ENCODE data around the gene LIMS2. TPM values are rescaled to one million over a fixed set of nuclear protein-coding genes. Genes with fewer than 3 reads are reported as not detected.
A peak's percentile ranks its signal among the peaks of the same experiment; 100 is the strongest.

Gene LIMS2
- total RNA-seq, 1 donor from 2014 or later, result 194 TPM

DNA sequence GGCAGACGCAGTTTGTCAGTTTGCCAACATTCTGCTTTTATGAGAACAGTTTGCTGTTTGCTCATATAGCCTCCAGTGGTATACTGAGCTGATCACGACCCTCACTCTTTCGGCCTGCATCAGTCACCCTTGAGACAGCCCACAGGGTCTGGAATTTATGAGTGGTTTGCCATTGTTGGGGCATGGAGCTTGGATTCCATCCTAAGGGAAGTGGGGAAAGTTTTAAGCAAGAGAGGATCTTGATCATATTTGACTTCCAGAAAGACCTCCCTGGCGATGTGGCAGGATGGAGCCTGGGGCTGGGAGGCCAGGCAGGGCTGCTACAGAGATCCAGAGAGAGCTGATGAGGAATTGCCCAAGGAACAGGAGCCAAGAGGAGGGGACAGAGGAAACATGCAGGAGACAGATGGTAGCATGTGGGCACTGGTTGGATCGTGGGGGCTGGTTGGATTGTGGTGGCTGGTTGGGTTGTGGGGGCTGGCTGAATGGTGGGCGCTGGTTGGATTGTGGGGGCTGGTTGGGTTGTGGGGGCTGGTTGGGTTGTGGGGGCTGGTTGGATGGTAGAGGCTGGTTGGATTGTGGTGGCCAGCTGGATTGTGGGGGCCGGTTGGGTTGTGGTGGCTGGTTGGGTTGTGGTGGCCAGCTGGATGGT is 56.7 kb downstream of the LIMS2 start:
- ATAC-seq (no peak), DNase-seq (ENCODE audit: low spot score) (peak; percentile 12)
- intact Hi-C loops (cut with DNase I), result no loop called here

DNA sequence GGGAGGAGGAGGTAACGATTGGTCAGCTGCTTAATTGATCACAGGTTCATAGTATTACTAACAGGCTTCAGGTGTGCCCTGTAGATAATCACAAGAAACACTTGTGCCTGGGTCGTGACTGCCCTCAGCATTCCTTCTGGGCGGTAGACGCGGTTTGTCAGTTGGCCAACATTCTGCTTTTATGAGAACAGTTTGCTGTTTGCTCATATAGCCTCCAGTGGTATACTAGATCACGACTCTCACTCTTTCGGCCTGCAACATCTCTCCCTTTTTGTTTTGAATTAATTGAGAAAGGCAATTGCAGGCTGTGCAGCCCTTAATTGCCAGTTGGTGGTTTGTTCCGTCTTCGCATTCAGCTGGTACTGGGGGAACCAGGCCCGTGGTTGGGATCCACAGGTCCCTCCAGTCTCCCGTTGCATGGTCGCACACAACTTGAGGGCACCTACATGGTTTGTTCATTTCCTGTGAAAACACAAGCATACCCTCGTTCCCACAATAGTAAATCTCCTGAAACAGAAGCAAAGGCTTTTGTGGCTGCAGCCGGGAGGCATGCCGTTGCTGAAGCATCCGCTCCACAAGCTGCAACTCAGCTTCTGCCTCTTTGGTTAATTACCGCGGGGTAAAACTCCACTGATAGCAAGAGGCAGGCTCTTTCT is 59.7 kb downstream of the LIMS2 start:
- ATAC-seq (no peak), DNase-seq (ENCODE audit: low spot score) (peak; percentile 42)
- intact Hi-C loops (cut with DNase I), result no loop called here

DNA sequence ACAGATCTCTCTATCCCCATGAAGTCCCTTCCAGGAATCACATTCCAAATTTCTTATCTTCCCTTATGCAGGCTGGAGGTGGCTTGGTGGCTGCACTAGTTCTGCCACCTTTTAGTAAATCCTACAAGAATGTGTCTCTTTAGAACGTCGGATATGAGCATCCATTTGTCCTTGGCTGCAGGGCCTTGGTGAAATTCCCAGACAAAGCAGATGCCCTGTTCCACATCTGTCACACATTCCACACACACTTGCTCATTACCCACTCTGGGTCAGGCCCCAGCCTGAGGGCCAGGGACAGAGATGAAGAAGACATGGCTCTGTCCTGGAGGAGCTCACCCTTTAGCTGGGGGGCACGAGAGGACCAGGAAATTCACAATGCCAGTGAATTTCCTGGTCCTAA is 60.6 kb downstream of the LIMS2 start:
- no peak for DNase-seq (ENCODE audit: low spot score)
- no peak for ATAC-seq
- intact Hi-C loops (cut with DNase I), result no loop called here

DNA sequence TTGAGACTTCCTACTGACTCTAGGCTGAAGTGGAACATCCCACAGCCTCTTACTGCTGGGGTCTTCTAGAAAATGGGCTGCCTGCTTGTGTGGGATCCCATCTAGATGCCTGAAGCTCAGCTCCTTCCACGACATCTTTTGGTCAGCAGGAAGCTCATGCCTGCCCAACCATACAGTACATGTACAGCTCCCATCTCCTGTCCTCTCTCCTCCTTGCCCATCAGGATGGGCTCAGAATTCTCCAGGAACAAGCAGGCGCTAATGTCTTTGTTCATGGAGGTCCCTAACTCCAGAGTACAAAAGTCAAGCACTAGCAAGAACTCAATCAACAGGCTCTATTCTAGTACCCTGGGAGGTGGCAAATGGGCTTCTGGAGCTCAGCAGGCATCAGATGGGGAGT is 61.1 kb downstream of the LIMS2 start:
- DNase-seq (ENCODE audit: low spot score), result peak; percentile 9
- no peak for ATAC-seq
- intact Hi-C loops (cut with DNase I), result no loop called here

DNA sequence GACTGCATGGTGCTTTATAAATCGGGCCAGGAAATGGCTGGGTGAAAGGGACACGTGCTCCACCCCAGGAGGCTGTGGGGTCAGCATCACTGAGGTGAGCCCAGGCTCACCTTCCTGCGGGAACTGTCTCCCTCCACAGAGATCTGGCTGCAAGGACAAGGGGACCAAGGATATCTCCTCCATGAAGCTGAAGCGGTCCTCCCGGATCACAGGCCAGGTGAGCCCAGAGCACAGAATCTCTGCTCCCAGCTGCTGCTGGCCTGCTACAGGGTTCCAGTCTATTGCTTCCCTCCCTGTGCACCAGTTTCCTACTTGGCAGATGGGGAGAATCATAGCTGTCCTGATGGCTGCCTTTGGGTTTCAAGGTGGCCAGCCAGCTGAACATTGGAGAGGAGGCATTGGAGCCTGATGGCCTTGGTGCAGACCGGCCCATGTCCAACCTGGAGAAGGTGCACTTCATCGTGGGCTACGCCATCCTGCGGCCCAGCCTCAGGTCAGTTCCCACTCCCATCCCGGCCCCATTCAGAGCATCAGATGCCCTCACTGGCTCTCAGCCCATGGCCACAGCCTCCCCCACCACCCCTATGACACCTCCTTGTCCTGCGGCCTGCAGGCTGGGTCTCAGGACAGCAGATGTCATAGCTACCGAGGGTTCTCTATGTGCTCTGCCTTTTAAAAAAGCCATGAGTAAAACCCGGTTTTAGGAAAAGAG is 63.1 kb downstream of the LIMS2 start:
- ATAC-seq (no peak), DNase-seq (ENCODE audit: low spot score) (peak; percentile 26)
- intact Hi-C loops (cut with DNase I), result no loop called here

DNA sequence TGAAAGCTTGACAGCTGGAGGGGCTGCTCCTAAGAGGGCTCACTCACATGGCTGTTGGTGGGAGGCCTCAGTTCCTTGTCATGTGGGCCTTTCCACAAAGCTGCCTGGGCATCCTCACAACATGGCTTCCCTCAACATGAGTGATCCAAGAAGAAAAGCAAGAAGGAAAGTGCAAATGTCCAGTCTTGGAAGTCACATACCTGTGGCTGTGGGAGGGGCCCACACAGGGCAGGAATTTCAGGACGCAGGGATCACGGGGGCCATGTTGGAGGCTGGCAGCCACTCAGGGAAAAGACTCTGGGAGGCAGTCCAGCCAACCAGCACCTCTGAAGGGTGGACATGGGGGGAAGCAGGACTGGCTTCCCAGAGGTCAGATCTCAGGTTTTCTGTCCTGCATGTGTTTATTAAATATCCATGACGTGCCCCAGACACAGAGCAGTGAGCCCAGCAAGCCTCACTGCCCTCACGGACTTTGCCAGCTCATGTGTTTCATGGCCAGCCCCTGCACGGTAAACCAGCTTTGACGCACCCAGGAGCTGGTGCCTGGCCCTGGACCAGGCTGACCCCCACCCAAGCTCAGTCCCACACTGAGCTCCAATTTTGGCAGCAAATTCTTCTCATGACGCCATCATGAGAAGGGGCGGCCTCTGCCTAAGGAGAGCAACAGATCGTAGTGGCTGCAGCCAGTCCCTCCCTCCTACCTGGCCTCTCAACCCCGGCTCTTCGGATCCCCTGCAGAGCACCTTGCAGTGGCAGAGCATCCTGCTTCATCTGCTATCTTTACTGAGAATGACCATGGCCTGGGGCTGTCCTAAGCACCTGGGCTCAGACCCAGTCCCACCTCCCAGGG is 64.0 kb downstream of the LIMS2 start:
- peak; percentile 35 for DNase-seq (ENCODE audit: low spot score)
- ATAC-seq, result no peak
- intact Hi-C loops (cut with DNase I), result no loop called here

DNA sequence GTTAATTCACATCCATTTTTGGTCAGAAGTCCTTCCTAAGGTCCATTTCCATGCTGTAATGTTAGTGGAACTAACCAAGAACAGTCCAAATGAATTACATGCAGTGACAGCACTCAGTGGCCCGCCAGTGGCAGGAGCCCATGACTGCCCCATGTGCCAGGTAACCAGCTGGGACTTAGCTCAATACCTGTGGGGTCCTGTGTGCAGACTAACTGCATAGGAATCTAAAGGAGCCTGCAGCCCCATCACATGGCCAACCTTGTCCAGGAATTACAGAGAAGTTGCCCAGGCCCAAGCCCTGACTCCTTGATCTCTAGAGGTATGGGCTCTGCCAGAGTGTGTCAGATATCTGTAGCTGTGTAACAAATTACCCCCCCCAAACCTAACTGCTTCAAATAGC is 64.8 kb downstream of the LIMS2 start:
- intact Hi-C loops (cut with DNase I), result no loop called here
- ATAC-seq (no peak), DNase-seq (ENCODE audit: low spot score) (peak; percentile 17)

DNA sequence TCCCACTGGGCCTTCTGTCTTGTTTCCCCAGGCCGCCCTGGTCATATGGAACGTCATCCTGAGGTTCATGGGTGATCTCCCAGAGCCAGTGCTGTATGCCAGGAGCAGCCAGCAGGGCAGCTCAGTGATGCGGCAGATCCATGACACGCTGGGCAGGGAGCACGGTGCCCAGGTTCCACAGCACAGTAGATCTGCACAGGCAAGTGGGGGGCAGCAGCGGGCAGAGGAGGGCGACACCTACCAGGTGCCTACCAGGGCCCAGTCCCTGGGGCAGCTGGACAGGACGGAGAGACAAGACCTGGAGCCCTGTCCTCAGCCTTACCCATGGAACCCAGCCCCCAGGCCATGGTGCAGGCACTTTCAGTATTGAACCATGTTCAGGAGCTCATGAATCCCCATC is 65.5 kb downstream of the LIMS2 start:
- ATAC-seq (no peak), DNase-seq (ENCODE audit: low spot score) (no peak)
- intact Hi-C loops (cut with DNase I), result no loop called here

DNA sequence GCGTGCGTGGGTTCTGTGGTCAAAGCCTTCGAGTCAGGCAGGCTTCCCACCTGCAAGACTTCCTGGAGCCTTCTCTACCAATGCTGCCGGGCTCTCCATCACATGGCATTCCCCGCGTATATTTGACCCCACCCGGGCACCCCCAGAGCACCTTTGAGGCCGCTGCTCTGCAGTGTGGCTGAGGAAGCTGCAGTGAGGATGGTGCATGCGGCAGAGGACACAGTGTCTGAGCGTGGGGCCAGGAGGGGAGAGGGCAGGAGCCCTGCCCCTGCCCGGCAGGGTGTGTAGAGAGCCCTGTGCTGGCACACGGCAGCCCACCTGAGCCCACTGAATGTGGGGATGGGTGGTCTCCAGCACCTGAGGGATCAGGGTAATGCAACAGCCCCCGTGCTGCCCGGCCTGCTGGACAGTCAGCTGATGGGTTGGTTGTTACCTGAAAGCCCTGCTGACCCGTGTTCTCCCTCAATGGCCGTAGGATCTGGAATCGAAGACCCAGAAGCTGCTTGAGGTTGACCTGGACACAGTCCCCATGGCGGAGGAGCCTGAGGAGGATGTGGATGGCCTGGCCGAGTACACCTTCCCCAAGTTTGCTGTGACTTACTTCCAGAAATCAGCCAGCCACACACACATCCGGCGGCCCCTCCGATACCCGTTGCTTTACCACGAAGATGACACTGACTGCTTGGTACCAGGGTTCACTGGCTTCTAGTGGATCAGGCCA is 66.1 kb downstream of the LIMS2 start:
- ATAC-seq (no peak), DNase-seq (ENCODE audit: low spot score) (no peak)
- intact Hi-C loops (cut with DNase I), result no loop called here

DNA sequence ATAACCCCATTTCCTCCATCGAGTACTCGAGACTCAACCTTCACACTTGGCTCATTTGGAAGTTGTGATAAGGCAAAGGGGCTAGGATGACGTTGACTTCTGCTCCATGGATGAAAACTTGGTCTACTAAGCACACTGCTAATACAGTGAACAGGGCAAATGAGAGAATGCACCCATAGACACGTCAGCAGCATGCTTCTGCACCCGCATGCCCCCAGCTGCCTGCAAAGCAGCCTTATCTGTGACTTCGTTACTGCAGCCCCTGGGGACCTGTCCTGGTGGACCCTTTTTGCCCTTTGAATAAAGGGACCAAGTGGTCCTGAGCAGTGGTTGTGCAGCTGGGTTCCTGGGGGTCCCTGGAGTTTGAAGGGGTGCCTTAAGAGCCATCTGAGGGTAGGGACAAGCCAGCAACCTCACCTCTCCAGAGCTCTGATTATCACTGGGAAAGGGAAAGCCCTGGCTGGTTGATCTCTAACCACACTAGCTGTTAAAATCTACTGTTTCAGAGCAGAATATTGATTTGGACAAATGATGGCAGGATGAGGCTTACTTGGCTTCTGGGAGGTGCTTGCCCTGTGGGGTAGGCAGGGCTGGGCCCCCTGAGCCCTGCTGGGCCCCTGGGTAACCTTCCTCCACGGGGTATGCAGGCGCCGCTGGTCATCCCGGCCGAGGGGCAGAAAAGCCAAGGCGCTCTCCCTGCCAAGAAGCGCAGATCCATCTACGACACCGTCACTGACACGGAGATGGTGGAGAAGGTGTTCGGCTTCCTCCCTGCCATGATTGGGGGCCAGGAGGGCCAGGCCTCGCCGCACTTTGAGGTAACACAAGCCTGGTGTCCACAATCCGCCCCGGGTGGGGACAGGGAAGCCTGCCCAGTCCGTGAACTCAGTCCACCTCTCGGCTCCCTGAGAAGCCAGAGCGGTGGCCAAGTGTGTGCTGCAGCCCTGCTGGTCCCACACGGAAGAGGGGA is 67.0 kb downstream of the LIMS2 start:
- DNase-seq (ENCODE audit: low spot score), result peak; percentile 40
- no peak for ATAC-seq
- intact Hi-C loops (cut with DNase I), result no loop called here

DNA sequence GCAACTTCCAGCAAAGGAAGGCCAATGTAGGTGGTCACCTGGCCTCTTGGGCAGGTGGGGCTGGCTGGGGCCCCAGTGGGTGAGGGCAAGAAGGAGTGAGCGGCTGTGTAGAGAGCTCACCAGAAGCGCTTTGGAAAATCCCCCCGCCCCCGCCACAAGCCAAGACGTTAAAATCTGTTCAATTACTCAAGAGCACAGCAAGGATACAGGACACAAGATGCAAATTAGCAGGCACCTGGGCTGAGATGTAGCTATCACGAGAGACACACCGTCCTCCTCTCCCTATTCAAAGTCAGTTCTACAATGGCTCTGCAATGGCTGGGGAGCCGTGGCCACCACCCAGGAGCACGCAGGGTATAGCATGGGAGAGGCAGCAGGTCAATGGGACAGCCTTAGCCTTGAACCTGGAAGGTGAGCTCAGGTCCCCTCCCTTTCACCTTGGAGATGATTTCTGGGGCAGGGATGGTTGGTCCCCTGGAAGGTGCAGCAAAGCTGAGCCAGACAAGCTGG is 67.9 kb downstream of the LIMS2 start:
- DNase-seq (ENCODE audit: low spot score) (peak; percentile 31), ATAC-seq (no peak)
- intact Hi-C loops (cut with DNase I), result no loop called here

DNA sequence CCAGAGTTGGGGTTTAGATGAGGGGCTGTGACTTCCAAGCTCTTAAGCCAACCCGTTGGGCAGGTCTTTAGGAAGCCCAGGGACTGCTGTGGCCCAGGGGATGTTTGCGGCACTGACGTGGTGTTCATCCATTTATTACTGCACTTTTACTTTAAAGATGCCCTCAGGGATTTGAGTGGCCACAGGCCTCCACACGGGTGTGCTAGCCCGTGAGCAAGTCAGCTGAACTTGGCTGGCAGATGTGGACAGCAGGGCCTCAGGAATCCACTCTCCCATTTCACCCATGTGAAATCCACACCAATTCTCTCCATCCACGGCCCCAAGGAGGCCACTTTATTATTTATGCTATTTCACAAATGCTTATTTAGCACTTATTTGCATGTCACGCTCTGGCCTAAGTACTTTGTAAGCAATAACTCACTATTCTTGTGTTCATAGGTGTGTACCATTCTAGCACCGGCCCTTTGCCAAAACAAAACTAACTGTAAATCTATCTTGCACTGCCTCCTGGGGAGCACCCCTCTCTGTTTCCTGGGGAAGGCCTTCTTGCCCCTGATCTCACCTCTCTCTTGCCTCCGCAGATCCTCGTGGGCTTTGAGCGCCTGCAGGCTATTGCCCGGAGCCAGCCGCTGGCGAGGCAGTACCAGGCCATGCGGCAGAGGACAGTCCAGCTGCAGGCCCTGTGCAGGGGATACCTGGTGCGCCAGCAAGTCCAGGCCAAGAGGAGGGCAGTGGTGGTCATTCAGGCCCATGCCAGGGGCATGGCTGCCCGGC is 68.5 kb downstream of the LIMS2 start:
- intact Hi-C loops (cut with DNase I), result no loop called here
- DNase-seq (ENCODE audit: low spot score) (peak; percentile 10), ATAC-seq (no peak)

DNA sequence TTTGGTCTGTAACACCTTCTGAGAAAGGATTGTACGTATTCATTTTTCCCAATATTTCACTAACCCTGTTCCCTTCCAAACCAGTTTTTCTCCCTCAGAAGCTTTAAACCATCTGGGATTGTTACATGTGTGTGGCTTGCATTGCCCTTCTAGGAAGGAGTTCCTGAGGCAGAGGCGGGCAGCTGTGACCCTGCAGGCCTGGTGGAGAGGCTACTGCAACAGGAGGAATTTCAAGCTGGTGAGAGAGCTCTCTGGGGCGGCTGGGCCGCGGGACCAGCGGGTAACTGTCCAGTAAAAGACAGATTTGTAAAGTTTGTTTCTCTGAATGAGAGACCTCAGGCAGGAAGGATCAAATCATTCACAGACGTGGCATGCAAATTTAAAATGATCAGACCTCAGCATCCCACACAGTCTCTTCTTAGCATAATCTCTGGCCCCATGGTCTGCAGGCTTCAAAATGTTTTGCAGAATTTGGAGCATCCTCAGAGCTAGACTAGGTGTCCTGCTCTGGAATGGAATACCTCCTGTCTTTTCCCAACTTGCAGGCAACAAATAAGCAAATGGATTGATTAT is 69.6 kb downstream of the LIMS2 start:
- no peak for ATAC-seq
- intact Hi-C loops (cut with DNase I), result no loop called here
- peak; percentile 25 for DNase-seq (ENCODE audit: low spot score)

DNA sequence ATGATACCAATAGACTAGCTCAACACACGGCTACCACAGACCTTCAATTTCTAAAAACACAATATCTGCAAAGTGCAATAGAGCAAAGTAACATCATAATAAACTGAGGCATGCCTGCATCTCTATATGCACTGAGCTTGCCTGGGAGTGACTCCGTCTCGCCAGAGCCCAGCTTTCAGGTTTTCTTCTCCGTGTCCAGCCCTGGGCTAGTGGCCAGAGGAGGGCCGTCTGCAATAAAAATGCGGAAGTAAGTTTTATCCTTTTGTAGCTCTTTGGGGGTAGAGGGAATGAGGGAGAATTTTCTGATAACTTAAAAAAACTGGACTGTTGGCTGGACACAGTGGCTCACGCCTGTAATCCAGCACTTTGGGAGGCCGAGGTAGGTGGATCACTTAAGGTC is 70.3 kb downstream of the LIMS2 start:
- intact Hi-C loops (cut with DNase I), result no loop called here
- DNase-seq (ENCODE audit: low spot score), result peak; percentile 28

DNA sequence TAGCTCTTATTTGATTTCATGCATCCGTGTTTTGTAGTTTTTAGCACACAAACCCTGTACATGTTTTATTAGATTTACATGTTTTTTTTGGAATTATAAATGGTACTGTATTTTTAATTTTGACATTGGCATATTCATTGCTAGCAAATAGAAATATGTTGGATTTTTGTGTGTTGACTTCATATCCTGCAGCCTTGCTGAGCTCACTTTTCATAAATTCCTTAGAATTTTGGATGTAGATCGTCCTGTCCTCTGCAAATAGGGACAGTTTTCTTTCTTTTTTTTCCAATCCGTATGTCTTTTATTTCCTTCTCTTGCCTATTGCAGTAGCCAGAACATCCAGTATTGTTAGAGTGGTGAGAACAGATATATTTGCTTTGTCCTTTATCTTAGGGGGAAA is 76.1 kb downstream of the LIMS2 start:
- ATAC-seq, result no peak
- no peak for DNase-seq (ENCODE audit: low spot score)
- intact Hi-C loops (cut with DNase I), result loop anchor here (10.0 kb wide), 1 partner anchor 96 kb away; no protein-coding TSS in a partner anchor

More for the DNA sequence above, 70.3 kb downstream of the LIMS2 start:
- no peak for ATAC-seq

DNA sequence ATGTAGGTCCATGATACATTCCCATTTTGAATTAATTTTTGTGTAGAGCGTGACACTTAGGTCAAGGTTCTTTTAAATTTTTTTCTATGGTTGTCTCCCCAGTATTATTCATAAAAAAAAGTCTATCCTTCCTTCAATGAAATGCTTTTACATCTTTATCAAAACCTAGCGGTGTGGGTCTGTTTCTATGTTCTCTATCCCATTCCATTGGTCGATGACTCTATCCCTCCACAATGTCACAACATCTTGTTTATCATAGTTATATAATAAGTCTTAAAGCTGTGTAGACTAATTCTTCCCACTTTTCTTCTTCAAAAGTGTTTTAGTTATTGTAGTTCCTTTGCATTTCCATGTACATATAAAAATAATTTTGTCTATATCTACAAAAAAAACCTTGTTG is 76.6 kb downstream of the LIMS2 start:
- intact Hi-C loops (cut with DNase I), result loop anchor here (10.0 kb wide), 1 partner anchor 96 kb away; no protein-coding TSS in a partner anchor
- DNase-seq (ENCODE audit: low spot score), result no peak
- ATAC-seq, result no peak
